Epithelial cell of prostate (primary cell): ENCODE measurements around the gene PRKAR2B.

Experiments used
- DNase-seq: peaks from one replicate; pipeline ENCODE4 v3.0.0-alpha.2; 2011; ENCODE audit warnings: low read depth, low spot score
- H3K27ac ChIP-seq: fragments of 450-650 bp; 2 replicates; pipeline ENCODE4 v1.5.1; 2017; ENCODE audit warnings: mild to moderate bottlenecking

Gene PRKAR2B

DNA sequence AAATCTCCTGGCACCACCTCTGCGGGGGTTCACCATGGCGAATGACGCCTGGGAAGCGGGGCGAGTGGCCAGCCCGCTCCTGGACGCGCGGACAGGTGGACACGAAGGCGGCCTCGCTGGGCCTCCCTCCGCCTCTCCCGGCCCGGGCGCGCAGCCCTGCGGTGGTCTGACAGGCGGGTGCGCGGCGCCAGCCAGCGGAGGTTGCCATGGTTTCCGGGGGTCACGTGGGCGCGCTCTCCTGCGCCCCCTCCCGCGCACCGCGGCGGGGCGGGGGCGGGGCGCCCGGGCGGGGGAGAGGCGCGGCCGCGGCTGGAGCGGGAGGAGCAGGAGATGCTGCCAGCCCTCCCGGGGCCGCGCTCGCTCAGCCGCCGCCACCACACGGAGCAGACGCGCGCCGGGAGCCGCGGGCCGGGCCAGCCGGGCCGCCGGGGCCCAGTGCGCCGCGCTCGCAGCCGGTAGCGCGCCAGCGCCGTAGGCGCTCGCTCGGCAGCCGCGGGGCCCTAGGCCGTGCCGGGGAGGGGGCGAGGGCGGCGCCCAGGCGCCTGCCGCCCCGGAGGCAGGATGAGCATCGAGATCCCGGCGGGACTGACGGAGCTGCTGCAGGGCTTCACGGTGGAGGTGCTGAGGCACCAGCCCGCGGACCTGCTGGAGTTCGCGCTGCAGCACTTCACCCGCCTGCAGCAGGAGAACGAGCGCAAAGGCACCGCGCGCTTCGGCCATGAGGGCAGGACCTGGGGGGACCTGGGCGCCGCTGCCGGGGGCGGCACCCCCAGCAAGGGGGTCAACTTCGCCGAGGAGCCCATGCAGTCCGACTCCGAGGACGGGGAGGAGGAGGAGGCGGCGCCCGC is at the start of gene PRKAR2B:
TSS of gene PRKAR2B (plus strand) at position 359 of the 848 bp plus-strand sequence. CDS start at position 562, 203 bp downstream.
- no peak within 1 kb of the TSS for H3K27ac ChIP-seq
- no peak for DNase-seq

DNA sequence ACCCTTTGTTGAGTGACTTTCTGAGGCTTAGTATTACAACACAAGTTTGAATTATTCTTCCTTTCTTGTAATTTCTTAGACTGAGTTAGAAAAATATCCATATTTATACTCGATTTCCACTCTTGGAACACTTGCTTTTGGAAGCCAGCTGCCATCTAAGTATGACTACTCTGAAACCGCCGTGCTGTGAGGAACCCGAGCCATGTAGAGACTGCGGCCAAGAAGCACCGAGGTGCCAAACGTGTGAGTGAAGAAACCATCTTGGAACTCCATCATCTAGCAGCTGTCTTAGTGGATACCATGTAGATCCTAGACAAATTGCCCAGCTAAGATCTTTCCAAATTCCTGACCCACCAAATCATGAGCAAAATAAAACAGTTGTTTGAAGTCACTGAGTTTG is 49.7 kb upstream of the PRKAR2B start:
- H3K27ac ChIP-seq = no peak overlapping the region
- DNase-seq = no peak

DNA sequence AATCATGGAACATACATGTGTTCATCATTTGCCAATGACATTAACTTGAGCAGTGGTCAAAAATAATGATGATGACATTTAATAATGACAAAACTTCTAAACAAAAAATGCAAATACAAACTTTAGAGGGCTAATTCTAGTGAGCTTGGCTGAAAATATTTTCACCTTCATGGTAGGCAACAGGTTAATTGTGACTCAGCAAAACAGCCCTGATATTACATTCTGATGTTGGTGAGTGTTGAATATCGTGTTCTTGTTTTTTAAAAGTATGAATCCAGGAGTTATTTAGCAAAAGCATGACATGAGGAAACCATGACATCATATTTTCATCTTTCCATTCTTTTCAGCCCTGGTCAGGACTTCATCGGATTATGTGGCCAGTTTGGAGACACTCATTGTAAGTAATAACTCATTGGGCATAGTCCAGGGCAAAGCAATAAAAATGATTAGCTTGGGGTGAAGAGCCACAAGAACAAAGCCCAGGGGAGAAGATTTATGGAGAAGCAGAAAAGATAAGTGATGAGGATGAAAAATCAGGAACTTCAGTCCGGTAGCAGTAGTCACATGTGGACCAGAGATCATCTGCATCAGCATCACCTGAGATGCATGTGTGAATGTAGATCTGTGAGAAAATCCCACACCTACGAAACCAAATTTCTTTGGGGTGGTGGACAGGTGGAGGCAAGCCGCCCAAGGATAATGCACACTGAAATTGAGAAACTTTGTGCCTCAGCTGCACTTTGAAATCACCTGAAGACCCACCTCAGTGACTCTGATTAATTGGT is 46.8 kb upstream of the PRKAR2B start:
- DNase-seq = no peak

DNA sequence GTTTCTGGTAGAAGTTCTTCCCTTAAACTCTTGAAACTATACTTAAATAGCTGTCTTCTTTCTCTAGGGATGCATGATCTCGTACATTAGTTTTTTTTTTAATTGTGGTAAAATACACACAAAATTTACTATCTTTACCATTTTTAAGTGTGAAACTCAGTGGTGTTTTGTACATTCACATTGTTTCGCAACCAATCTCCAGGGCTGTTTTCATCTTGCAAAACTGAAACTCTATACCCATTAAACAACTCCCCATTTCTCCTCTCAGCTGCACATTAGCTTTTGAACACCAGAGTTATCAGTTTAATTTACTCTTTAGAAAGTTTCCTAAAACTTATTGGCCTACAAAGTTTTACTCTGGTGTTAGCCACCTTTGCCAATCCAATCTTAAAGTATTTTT is 45.5 kb upstream of the PRKAR2B start:
- no peak for DNase-seq
- H3K27ac ChIP-seq = no peak overlapping the region

More for the DNA sequence above, 46.8 kb upstream of the PRKAR2B start:
- no peak overlapping the region for H3K27ac ChIP-seq

DNA sequence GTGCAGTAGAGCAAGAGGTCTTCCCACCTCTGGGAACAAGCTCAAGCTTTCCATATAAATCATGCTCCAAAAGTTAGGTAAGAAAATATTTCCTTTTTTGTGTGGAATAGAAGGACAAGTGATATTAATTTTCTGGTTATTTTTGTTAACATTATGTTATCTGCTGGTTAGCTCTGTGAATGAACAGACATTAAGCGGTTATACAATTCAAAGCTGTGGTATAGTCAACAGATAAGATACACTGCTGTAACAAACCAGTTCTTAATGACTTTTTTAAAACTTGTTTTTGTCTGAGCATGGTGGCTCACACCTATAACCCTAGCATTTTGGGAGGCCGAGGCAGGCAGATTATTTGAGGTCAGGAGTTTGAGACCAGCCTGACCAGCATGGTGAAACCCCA is 43.0 kb upstream of the PRKAR2B start:
- DNase-seq = no peak
- no peak overlapping the region for H3K27ac ChIP-seq

DNA sequence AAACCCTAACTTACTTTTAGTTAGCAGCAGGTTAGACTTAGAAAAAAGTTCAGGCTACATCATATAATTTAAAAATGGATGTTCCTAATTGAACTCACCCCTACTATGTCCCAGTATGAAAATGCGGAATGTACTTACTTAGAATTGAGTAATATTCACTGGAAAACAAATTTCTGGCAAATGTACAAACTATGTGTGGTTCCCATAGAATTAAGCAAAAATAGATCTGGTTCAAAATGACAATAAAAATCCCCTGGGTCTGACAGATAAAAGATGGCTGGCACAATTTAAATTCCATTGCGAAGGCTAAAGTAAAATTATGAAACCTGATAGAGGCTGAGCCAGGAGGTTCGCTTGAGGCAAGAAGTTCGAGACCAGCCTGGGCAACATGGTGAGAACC is 42.4 kb upstream of the PRKAR2B start:
- no peak for DNase-seq
- H3K27ac ChIP-seq = no peak overlapping the region

DNA sequence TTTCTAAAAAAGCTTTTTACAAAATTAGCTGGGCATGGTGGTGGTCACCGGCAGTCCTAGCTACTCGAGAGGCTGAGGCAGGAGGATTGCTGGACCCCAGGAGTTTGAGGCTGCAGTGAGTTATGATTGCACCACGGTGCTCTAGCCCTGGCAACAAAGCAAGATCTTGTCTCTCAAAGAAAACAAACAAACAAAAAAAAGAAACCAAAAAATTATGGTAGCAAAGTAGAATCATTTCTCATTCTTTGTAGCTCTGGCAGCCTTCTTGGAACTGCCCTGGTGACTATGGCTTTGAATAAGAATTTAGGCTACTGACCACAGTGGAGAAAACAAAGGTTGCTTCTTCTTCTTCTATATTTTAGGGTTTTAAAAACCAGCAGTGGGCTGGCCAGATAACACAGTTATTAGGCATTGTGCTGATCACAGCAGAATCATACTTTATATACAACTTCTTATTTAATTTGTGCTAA is 41.9 kb upstream of the PRKAR2B start:
- H3K27ac ChIP-seq = no peak overlapping the region
- no peak for DNase-seq

DNA sequence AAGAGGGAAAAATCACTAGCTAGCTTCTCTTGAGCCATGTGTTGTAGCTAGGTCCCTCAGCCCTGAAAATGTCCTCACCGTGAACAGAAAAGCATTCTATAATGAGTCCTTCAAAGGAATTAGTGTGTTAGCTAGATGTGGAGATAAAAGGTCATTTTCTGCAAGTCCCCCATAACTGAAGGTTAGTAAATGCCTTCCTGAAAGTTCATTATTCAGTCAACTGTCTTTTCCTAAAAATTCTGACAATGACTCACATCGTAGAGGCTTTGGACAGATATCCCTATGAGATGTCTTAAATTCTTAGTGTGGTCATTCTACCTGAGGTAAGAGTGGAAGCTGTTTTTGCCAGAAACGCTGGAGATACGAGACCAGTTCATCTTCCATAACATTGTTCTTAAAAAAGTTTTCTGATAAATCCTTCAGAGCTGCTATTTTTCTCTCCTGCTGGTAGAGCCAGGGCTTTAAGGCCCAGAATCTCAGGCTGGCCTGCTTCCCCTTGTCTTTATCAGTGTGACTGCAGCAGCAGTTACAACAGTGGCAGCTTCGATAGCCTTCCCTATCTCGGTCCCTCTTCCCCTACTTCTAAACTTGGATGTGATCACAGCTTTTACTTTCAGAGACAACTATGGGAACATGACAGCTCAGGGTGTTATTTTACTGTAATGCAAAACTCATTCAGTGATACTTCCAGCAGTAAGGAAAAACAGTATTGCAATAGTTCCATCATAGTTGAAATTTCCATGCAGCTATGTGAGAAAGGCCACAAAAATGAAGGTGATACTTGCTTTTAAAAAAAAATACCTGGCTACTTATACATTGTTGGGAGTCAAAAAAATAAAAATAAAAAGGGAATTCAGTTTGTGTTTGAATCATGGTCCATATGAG is 37.3 kb upstream of the PRKAR2B start:
- DNase-seq = no peak
- H3K27ac ChIP-seq = no peak overlapping the region

DNA sequence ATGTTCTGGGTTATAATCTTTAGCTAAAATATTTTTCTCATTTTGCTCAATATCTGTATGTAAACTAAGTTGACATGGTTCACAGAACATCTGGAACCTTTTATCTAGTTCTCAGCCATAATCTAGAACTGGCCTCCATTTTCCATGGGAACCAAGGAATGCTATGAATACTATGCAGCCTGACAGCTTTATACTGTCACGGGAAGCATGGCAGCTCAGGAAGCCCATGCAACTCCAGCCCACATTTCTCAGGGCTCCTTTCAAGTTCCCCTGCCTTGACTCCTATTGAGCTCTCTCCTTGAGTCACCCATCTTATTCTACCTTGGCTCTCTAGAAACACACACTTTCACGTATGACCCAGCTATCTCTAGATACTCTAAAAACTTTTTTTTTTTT is 36.6 kb upstream of the PRKAR2B start:
- H3K27ac ChIP-seq = no peak overlapping the region
- DNase-seq = no peak

DNA sequence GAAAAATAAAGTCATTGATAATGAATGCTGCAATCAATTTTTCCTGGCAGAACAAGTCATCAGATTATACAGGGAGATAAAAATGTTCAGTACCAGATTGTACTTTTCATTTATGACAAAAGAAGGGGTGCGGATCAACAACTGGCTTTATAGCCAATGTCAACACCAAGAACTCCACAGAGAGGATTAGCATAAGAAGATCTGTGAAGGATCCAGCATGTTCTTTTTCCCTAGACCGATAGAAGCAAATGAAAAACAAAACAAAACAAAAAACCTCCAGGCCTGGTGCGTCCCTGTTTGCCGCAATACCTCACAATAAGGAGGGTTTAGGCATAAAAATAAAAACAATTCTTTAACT is 34.7 kb upstream of the PRKAR2B start:
- DNase-seq = no peak
- H3K27ac ChIP-seq = no peak overlapping the region

DNA sequence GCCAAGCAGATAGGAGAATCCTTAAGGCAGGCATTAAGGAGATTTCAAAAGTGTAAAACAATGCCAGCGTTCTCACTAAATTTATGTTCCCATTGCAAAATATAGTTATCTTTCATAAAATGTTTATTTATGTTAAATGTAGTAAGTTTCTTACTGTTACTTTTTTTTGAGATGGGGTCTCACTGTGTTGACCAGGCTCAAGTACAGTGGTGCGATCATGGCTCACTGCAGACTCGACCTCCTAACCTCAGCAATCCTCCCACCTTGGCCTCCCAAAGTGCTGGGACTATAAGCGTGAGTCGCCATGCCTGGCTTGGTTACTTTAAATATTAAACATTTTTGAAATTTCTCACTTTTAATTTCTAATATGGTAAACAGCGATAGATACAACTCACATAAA is 31.8 kb upstream of the PRKAR2B start:
- H3K27ac ChIP-seq = no peak overlapping the region
- no peak for DNase-seq

DNA sequence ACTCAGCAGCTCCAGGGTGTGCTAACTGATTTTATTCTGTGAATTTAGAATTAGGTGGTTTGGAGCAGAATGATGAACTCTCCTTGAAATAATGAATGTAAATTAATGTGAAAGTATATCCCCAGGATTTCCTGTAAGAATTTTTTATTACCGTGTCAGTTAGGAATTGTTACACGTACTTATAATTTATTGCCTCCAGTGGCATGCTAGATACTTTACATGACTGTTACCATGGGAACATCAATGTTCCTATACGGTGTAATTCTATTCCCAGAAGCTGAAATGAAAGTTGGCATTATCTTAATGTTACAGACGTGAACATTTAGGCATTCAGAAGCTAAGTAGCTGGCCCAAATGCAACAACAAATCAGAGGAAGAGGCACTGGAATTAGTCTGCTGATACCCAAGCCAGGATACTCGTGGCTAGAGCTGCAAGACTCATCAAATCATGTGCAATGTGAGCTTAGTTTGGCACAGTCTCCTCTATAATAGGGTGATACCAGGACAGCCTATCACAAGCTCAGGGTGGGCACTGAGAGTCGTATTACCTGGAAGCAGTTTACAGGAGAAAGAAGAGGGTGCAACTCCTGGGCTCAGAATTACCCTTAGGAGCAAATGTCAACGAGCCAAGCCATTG is 30.0 kb upstream of the PRKAR2B start:
- DNase-seq = no peak
- H3K27ac ChIP-seq = no peak overlapping the region

DNA sequence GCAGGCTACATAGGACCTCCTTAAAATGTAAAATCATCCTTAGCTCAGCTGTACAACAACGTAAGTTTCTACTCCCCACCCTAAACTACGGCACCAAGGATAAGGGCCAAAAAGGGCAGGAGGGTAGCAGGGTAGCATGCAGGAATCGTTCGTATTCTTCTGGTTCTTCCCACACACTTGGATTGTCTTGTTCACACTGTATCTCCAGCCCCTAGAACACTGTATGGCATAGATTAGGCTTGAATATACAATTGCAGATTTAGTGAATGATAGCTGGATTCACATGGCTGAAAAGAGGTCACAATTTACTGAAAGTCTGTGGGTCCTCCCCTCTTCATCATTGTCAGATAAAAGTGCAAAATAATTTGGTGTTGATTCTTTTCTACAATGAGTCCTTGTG is 28.2 kb upstream of the PRKAR2B start:
- H3K27ac ChIP-seq = no peak overlapping the region
- no peak for DNase-seq

DNA sequence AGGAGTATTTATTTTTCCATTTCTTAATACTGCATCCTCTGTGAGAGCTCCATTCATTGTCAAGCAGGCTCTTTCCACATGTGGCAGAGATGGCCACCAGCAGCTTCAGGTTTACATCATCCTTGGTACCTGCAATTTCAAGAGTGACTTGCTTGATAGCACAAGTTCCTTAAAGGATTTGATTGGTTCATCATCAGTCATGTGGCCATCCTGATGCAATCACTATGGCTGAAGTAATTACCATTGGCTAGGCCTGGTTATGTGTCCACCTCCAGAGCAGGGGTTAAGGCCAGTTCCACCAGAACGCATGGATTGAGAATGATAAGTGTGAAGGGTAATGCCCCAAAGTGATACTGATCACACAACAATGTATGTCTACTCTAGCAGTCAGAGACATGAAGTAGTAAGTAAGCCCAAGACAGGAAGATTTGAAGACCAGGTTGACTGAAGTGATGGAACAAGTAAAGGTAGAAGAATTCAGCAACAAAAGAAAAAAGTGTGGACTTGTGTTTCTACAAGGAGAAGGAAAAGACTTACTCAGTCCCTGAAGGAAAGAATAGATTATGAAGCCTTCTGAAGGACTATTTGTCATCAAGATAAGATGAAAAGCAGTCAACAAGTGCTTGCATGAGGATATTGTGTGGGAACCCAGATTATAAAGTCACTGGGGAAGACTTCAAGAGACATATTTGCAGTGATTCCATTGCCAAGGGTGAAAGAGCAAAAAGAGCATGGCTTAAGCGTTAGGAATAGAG is 26.4 kb upstream of the PRKAR2B start:
- no peak overlapping the region for H3K27ac ChIP-seq
- no peak for DNase-seq

DNA sequence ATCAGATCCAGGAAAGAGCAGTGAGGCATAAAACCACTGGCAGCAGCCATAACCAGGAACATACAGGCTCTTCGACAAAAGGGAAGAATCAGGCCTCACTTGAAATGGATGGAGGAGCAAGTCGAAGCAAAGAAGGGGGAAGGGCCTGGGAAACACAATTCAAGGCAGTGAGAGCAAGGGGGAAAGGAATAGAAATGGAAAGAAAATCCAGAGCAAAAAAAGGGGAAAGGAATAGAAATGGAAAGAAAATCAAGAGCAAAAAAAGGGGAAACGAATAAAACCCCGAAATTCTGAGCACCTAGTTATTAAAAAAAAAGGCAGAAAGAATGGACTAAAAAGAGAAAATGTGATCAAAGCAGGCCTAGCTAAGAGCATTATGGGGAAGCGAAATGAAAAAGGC is 24.1 kb upstream of the PRKAR2B start:
- DNase-seq = no peak
- H3K27ac ChIP-seq = no peak overlapping the region

DNA sequence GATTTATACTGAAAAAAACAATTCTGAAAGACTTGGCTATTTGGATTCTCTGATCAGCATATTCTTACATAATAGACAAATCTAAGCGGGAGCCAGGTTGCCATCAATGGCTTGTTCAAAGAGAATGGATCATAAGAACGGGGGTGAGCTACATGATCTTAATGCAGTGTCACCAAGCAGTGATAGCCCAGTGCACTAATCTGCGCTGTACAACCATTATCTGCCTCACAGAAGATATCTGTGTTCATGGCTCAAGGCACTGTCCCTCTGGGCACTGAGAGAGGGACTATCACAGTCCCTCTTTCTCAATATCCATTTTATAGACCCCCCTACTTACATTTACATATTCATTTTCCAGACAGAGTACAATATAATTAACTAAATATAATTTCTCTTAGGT is 22.9 kb upstream of the PRKAR2B start:
- no peak for DNase-seq
- H3K27ac ChIP-seq = no peak overlapping the region

DNA sequence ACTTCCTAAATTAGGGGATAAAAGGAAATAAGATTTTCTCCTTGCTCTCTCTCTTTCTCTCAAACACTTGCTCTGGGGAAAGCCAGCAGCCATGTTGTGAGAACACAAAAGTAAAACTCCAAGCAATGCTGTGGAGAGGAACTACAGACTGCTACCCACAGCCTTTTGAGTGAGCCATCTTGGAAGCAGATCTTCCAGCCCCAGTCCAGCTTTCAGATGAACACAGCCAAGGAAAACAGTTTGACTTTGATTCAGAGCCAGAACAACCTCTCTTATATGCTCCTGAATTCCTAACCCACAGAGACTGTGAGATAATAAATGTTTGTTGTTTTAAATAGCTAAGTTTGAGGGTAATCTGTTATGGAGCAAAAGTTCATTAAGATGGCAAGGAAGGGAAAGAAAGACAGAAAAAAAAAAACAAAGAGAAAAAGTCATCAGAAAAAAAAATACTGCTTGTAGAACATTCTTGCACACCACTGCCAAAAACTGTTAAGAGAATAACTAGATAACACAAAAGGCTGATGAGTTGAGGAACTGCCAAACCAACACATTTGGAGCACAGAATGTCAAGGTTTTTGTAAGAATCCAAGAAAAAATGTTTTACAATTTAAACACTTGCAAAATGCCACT is 20.9 kb upstream of the PRKAR2B start:
- no peak for DNase-seq
- no peak overlapping the region for H3K27ac ChIP-seq

DNA sequence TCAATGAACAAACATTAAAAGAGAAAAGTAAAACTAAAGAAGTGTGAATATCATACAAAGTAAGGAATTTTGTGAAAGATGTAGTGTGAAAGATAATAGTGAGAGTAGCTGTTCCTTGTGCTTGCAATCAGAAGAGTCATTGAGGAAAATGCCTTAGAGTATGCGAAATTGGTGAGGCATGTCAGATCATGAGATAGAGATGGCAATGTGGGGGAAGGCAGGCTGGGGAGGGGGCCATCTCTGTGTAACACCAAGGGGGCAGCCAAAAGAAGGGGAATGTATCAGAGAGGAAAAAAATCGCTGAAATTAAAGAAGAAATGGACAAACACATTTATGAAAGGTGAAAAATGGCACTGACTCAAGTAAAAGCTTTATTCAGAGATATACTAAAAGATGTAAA is 19.6 kb upstream of the PRKAR2B start:
- H3K27ac ChIP-seq = no peak overlapping the region
- no peak for DNase-seq
